GM12801 (cell line): ENCODE data around the gene ERAL1.

Experiments used
- TF ChIP-seq, protein P1 (sequence below): IDR thresholded peaks from one replicate; pipeline ENCODE4 v1.5.1; 2011; ENCODE audit warnings: control low read depth; ENCODE audit not compliant: insufficient read length; ENCODE audit errors: extremely low read depth

ERAL1 gene

DNA sequence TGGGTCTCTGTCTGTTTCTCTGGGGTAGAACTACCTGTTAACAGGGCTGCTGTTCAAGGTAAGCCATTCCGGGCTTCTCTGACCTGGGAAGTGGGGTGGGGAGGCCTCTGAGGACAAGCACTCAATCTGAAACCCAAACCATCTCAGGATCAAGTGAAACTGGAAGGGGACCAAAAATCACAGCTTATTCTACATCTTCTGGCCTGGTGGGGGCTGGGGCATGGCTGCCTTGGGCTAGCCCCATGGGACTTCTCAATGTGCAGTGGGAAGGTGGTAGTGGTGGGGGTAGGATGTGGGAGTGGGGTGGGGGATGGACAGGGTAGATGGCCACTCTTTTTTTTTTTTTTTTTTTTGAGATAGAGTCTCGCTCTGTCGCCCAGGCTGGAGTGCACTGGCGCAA is 37.2 kb downstream of the ERAL1 start:
- TF ChIP-seq, protein P1, sequence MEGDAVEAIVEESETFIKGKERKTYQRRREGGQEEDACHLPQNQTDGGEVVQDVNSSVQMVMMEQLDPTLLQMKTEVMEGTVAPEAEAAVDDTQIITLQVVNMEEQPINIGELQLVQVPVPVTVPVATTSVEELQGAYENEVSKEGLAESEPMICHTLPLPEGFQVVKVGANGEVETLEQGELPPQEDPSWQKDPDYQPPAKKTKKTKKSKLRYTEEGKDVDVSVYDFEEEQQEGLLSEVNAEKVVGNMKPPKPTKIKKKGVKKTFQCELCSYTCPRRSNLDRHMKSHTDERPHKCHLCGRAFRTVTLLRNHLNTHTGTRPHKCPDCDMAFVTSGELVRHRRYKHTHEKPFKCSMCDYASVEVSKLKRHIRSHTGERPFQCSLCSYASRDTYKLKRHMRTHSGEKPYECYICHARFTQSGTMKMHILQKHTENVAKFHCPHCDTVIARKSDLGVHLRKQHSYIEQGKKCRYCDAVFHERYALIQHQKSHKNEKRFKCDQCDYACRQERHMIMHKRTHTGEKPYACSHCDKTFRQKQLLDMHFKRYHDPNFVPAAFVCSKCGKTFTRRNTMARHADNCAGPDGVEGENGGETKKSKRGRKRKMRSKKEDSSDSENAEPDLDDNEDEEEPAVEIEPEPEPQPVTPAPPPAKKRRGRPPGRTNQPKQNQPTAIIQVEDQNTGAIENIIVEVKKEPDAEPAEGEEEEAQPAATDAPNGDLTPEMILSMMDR, result no peak

DNA sequence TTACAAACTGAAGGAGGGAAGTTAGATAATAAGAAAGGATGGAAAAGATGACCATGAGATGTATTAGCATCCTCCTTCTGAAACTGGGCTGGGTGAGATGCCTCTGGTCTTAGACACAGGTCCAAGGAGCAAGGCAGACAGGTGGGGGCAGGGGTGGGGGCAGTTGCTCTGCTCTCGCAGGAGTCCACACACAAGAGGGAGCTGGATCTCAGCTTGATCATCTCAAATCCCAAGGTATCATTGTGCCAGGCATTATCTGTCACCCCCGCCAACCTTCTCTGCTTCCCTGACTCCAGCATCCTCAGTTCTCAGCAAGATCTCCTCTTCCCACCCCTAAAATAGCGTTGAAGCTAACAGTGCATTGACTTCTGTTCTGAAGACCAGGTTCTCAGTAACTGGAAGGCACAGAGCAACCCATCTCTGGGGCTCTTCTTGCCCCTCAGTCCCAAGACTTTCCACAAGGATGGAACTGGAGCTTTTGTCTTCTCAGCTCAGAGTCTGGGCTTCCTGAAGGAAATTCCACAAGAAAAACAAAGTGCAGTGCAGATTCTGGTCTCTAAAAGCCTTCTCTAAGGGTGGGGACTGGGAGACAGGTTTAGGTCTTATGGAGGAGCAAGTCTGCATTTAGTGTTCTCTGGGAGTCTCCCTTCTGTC is 41.1 kb downstream of the ERAL1 start:
- TF ChIP-seq, protein P1, result no peak

DNA sequence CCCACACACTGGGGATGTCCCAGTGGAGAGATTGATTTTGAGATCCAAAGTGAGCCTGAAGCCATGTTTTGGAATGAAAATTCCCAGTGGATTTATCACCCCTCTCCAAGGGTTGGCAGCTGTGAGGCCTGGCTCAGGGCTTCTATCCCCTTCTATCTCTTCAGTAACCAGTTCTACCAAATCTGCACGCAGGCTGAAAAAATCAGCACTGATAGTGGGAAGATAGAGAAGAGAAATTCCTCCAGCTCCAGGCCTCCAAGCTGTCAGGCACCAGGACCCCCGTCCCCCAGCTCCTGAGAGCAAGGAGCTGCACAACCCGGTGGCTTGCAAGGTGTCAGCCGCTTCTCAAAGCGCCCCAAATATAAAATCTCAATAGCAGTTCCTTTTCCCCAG is 41.7 kb downstream of the ERAL1 start:
- TF ChIP-seq, protein P1, result no peak

DNA sequence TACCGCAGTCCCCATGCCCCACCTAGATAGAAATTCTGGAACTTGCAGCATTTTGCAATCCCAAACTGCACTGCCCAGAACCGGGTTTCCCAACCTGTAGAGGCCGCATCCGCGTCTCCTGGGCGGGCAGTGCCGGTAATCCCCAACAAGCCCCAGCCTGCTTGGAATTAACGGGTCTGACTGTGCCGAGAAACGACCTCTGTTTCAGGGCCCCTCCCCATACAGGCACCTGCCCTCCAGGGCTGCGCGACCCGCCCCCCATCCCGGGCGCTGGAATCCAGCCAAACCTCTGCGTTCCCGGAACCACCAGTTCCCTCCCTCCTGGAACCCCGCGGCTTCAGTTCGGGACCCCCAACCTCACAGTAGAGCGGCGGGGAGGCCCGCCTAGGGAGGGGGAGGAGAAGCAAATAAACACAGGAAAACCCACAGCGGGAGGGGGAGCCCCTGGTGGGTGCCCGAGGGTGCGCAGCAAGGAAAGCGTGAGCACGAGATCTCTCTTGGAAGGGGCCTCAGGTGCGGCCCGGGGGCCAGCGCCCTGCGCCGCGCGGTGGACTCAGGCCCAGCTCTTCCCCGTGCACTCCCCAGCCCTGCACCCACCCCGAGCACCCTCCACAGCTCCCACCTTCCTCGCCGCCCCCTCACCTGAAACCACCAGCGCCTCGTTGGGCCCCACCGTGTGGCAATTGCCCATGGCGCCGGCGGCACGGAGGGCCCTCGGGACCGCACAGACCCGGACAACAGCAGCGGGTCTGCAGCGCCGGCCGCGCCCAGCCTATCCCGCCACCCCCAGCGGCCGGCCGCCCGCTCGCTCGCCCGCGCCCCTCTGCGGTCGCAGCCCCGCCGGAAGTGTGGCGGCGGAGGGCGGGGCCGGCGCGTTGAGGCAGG is 42.3 kb downstream of the ERAL1 start, which contains the start of gene FLOT2:
TSS of gene FLOT2 (minus strand) at position 850 of the 885 bp plus-strand sequence. CDS start at position 691, 159 bp downstream.
- TF ChIP-seq, protein P1, result no peak

DNA sequence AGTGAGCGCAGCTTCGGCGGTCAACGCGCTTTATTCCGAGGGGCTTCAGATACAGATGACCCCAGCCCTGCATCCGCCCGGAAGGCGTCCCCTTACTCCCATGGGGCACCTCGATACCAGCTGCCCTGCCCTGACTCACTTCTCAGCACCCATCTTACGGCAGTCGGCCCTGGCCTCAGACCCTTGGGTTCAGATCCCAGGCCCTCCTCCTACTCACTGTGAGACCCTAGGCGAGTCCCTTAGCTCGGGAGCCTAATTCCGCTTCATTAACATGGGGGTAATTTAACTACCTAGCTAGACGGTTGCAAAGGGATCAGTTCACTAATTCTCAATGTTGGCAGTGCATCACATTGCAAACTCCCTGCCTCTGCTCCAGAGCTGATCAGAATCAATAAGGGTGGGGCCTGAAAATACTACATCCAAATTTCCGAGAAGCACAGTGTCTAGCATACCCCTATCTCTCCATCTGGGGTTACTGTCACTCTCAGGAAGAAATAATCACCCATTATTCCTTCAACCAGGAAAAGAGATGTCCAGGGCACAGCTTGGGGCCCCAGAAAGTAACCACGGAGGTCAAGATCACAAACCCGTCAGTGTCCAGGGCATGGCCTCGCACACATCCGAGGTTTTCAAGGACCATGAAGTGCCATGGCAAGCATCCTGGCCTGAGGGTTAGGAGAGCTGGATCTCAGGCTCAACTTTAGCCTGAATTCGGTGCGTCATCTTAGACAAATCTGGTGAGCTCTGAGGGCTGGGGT is 43.1 kb downstream of the ERAL1 start:
- TF ChIP-seq, protein P1, result no peak

DNA sequence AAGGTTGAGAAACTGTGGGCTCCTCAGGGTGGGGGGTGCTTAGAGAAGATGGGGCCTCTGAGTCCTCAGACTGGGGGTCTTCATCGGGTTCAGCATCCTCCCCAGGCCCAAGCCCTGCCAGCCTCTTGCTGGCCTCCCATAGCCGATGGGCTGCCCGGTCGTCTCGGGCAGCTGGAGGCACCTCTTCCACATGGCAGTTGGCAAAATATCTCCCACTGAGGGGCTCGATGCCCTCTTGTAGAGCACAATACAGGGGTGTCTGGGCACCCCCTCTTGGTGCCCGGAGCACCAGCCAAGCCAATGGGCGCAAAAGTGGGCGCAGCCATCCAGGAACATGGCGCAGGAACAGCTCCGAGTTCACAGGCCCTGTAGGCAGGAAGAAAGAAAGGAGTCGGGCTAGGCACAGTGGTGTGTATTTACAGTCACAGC is 43.7 kb downstream of the ERAL1 start:
- TF ChIP-seq, protein P1, result no peak
